Forelimb muscle (tissue), 1 donor: Measurements from ENCODE around the gene NIPA2. TPM values are rescaled to one million over a fixed set of nuclear protein-coding genes. Genes with fewer than 3 reads are reported as not detected.

Experiments
- DNase-seq: peaks from one replicate; pipeline ENCODE4 v3.0.0-alpha.2; 2013; ENCODE audit warnings: low read depth
- polyA plus RNA-seq: library from polyadenylated mRNA; unstranded; fragments of 120-200 nt; gene quantifications from one replicate; pipeline ENCODE4 v1.2.1, GENCODE V29; 2013; ENCODE audit not compliant: insufficient read length

The NIPA2 gene
- polyA plus RNA-seq, 1 donor: 40.5 TPM

GRCh38 chr15:22839046-22839695 is 705 bp downstream of the NIPA2 start:
- DNase-seq: no peak

GRCh38 chr15:22844421-22845288 is 6.2 kb downstream of the NIPA2 start:
- no peak for DNase-seq

- DNase-seq: no peak
Observed at GRCh38 chr15:22845289-22845900, 6.9 kb downstream of the NIPA2 start.

GRCh38 chr15:22846073-22846472 is 7.6 kb downstream of the NIPA2 start:
- no peak for DNase-seq

GRCh38 chr15:22850055-22850454 is 11.6 kb downstream of the NIPA2 start:
- no peak for DNase-seq

- DNase-seq: no peak
Observed at GRCh38 chr15:22851513-22851912, 13.0 kb downstream of the NIPA2 start.

- DNase-seq: no peak
Observed at GRCh38 chr15:22855791-22856190, 17.3 kb downstream of the NIPA2 start.

GRCh38 chr15:22856659-22857058 is 18.2 kb downstream of the NIPA2 start:
- DNase-seq: no peak

GRCh38 chr15:22861161-22861560 is 22.7 kb downstream of the NIPA2 start:
- DNase-seq: no peak

GRCh38 chr15:22863356-22863755 is 24.9 kb downstream of the NIPA2 start:
- no peak for DNase-seq

- DNase-seq: no peak
Observed at GRCh38 chr15:22866079-22866478, 27.6 kb downstream of the NIPA2 start.

GRCh38 chr15:22867886-22868285 is 29.4 kb downstream of the NIPA2 start:
- DNase-seq: no peak

- no peak for DNase-seq
Observed at GRCh38 chr15:22868495-22868894, 30.0 kb downstream of the NIPA2 start.

GRCh38 chr15:22868928-22869327 is 30.5 kb downstream of the NIPA2 start:
- no peak for DNase-seq

GRCh38 chr15:22869856-22870255 is 31.4 kb downstream of the NIPA2 start:
- no peak for DNase-seq

GRCh38 chr15:22870865-22871264 is 32.4 kb downstream of the NIPA2 start:
- DNase-seq: no peak

GRCh38 chr15:22871481-22872086 is 33.1 kb downstream of the NIPA2 start:
- DNase-seq: no peak

- DNase-seq: no peak
Observed at GRCh38 chr15:22872936-22873701, 34.7 kb downstream of the NIPA2 start.

- no peak for DNase-seq
Observed at GRCh38 chr15:22873841-22874240, 35.4 kb downstream of the NIPA2 start.

- DNase-seq: no peak
Observed at GRCh38 chr15:22874256-22874655, 35.8 kb downstream of the NIPA2 start.

- DNase-seq: no peak
Observed at GRCh38 chr15:22874966-22875365, 36.5 kb downstream of the NIPA2 start.

- no peak for DNase-seq
Observed at GRCh38 chr15:22877117-22877516, 38.7 kb downstream of the NIPA2 start.
